ENCODE data around the gene PSENEN.

- TF ChIP-seq POLR2AphosphoS5 (IDR thresholded peaks at IDR 0.05; ENCODE audit: borderline replicate concordance, low read depth, low read length) (no peak), EZH2 (IDR thresholded peaks at IDR 0.05) (no peak)
These were observed 15.7 kb upstream of the PSENEN start for GRCh38 chr19:35729763-35730162.

Data from SK-N-MC (cell line).